Thyroid gland (tissue), 4 donors: Measurements from ENCODE around the gene THSD7A. TPM values are rescaled to one million over a fixed set of nuclear protein-coding genes. Genes with fewer than 3 reads are reported as not detected.

ENCODE experiments used
- DNase-seq, 2 donors: peaks; one replicate each; pipeline ENCODE4 v3.0.0-alpha.2; 2019
- H3K27ac ChIP-seq, 3 donors: fragments of 200-600 bp; sonication (generic); 1 replicate in 2 of 3; 2 replicates in 1 of 3; pipeline ENCODE4 v1.5.1; 2016 to 2019; ENCODE audit warnings: mild to moderate bottlenecking in 1 of 3, moderate library complexity in 1 of 3
- H3K27me3 ChIP-seq: fragments of 200-600 bp; sonication (generic); one replicate; pipeline ENCODE4 v1.5.1; 2019
- H3K36me3 ChIP-seq, 2 donors: fragments of 200-600 bp; sonication (generic); one replicate each; pipeline ENCODE4 v1.5.1; 2016 to 2019
- H3K4me1 ChIP-seq, 2 donors: fragments of 200-600 bp; sonication (generic); one replicate each; pipeline ENCODE4 v1.5.1; 2017 to 2019
- H3K4me3 ChIP-seq, 3 donors: fragments of 200-600 bp; sonication (generic); replicated peaks in 1 of 3; 1 replicate in 2 of 3; 2 replicates in 1 of 3; pipeline ENCODE4 v1.5.1; 2016; ENCODE audit warnings: mild to moderate bottlenecking in 1 of 3
- H3K9me3 ChIP-seq: fragments of 200-600 bp; sonication (generic); one replicate; pipeline ENCODE4 v1.5.1; 2017
- POLR2A ChIP-seq, 2 donors: fragments of 450-650 bp; IDR thresholded peaks; one replicate each; pipeline ENCODE4 v1.6.1; 2017; ENCODE audit warnings: antibody characterized with exemption in 2 of 2, mild to moderate bottlenecking in 2 of 2, moderate library complexity in 1 of 2
- WGBS, 2 donors: methylation state at CpG; one replicate each; pipeline ENCODE4 v1.1.5; 2017; 5-methylcytosine and 5-hydroxymethylcytosine counted together
- intact Hi-C: fragments of 100-400 bp; cut with DNase I; formaldehyde crosslinking; loops from one replicate; pipeline ENCODE4 v1.15.1; 2023
- total RNA-seq, 4 donors: library from RNA; depleted of rRNA; stranded (reverse); fragments of >200 nt; gene quantifications; one replicate each; pipeline ENCODE4 v1.2.3, GENCODE V29; 2016
- TF ChIP-seq, protein P1 (sequence below), 6 experiments: fragments of 200-600 bp in 3 of 6; fragments of 450-650 bp in 3 of 6; sonication (generic) in 3 of 6; IDR thresholded peaks; one replicate each; pipeline ENCODE4 v1.5.1; 2016 to 2019; ENCODE audit warnings: antibody characterized with exemption in 6 of 6, mild to moderate bottlenecking in 2 of 6, inconsistent platforms in 1 of 6, moderate library complexity in 1 of 6

The THSD7A gene
- total RNA-seq, 4 donors from 2014 or later, result 4.2 to 6.1 (median 5.8) TPM

DNA sequence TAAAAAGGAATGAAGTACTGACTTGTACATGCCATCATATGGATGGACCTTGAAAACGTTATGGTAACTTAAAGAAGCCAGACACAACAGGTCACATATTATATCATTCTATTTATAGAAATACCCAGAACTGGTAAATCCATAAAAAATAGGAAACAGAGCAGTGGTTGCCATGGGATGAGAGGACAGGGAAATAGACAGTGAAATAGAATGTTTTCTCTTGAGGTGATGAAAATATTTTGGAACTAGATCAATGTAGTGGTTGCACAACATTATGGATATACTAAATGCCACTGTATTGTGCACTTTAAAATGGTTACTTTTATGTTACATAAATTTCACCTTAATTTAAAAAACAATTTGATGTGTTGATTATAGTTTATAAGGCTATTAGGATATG, 318.5 kb downstream of the THSD7A start:
- H3K4me1 ChIP-seq, result no peaks in the 10 kb centered on the region

DNA sequence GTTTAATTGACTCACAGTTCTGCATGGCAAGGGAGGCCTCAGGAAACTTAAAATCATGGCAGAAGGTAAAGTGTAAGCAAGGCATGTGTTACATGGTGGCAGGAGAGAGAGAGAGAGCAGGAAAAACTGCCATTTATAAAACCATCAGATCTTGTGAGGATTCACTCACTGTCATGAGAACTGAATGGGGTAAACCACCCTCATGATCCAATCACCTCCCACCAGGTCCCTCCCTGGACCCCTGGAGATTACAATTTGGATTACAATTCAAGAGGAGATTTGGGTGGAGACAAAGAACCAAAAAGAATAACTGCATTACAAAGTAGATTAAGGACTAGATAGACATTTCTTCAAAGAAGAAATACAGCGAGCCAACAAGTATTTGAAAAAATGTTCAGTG, 324.1 kb downstream of the THSD7A start:
- Histone ChIP-seq H3K27me3 (no peaks in the 10 kb centered on the region), H3K4me3 (no peak overlapping the region), H3K4me1 (no peaks in the 10 kb centered on the region), H3K27ac (no peak overlapping the region), H3K9me3 (no peaks in the 10 kb centered on the region), H3K36me3 (no peaks in the 10 kb centered on the region)
- intact Hi-C loops, result no loop called here
- TF ChIP-seq, protein P1, sequence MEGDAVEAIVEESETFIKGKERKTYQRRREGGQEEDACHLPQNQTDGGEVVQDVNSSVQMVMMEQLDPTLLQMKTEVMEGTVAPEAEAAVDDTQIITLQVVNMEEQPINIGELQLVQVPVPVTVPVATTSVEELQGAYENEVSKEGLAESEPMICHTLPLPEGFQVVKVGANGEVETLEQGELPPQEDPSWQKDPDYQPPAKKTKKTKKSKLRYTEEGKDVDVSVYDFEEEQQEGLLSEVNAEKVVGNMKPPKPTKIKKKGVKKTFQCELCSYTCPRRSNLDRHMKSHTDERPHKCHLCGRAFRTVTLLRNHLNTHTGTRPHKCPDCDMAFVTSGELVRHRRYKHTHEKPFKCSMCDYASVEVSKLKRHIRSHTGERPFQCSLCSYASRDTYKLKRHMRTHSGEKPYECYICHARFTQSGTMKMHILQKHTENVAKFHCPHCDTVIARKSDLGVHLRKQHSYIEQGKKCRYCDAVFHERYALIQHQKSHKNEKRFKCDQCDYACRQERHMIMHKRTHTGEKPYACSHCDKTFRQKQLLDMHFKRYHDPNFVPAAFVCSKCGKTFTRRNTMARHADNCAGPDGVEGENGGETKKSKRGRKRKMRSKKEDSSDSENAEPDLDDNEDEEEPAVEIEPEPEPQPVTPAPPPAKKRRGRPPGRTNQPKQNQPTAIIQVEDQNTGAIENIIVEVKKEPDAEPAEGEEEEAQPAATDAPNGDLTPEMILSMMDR (IDR thresholded peaks at IDR 0.05), result no peak
- TF ChIP-seq POLR2A (IDR thresholded peaks at IDR 0.05), result no peak
- no peak for DNase-seq
- 94 to 98% methylated on average over 1 of the region's 1 CpG for WGBS, 2 donors

More for the DNA sequence above, 318.5 kb downstream of the THSD7A start:
- Histone ChIP-seq H3K4me3 (no peak overlapping the region), H3K27ac (no peak overlapping the region), H3K27me3 (no peaks in the 10 kb centered on the region), H3K36me3 (no peaks in the 10 kb centered on the region), H3K9me3 (no peaks in the 10 kb centered on the region)
- TF ChIP-seq POLR2A (IDR thresholded peaks at IDR 0.05), result no peak
- TF ChIP-seq, protein P1 (IDR thresholded peaks at IDR 0.05), result no peak
- intact Hi-C loops, result no loop called here
- 68 to 69% methylated on average over 1 of the region's 1 CpG for WGBS, 2 donors
- no peak for DNase-seq

DNA sequence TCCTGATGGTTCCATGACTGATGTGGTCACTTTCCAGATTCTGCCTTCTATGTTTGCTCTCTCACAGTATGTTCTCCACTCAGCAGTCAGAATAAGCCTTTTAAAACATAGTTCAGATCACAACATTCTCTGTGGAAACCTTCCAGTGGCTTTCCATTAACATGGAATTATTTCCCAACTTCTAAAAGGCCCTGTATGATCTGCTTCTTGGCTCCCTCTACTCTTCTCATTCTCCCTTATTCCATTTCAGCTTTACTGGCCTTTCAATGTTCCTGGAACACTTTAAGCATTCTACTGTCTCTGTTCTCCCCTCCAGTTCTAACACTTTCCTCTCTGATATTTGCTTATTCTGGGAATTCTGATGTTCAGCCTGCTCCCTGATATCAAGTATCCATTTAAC, 325.6 kb downstream of the THSD7A start:
- intact Hi-C loops, result no loop called here
- no peak for TF ChIP-seq POLR2A (IDR thresholded peaks at IDR 0.05)
- TF ChIP-seq, protein P1 (IDR thresholded peaks at IDR 0.05), result no peak
- no peaks in the 10 kb centered on the region for H3K36me3 ChIP-seq
- no peak overlapping the region for H3K4me3 ChIP-seq
- no peaks in the 10 kb centered on the region for H3K27me3 ChIP-seq
- H3K27ac ChIP-seq, result no peak overlapping the region
- no peaks in the 10 kb centered on the region for H3K4me1 ChIP-seq
- no peaks in the 10 kb centered on the region for H3K9me3 ChIP-seq
- DNase-seq, result no peak

DNA sequence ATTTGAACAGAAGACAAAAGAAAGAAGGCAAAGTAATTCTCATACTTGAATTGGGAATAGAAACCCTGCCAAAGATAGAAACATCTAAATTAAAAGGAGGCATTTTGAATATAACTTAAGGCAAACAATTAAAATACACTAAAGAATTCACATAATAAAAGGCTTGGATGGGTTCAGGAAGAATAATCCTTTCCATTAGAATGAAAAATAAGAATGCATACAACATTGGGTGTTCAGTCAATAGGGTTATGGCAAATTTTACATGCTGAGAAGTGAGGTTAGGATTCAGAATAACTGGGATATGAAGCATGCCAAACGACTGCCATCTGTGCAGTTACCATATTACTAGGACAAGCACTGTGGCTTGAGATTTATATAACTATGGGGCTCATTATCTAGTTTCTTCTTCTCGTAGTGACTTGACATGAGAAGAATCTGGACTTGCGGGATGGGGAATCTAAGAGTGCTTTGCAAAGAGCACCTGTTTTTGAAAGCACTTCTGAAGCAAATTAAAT, 326.5 kb downstream of the THSD7A start:
- Histone ChIP-seq H3K9me3 (no peaks in the 10 kb centered on the region), H3K36me3 (no peaks in the 10 kb centered on the region), H3K4me1 (no peaks in the 10 kb centered on the region), H3K4me3 (no peak overlapping the region), H3K27ac (no peak overlapping the region), H3K27me3 (no peaks in the 10 kb centered on the region)
- TF ChIP-seq, protein P1 (IDR thresholded peaks at IDR 0.05), result no peak
- no peak for TF ChIP-seq POLR2A (IDR thresholded peaks at IDR 0.05)
- WGBS, 2 donors, result 87 to 92% methylated on average over 3 of the region's 3 CpGs
- intact Hi-C loops, result no loop called here
- no peak for DNase-seq

DNA sequence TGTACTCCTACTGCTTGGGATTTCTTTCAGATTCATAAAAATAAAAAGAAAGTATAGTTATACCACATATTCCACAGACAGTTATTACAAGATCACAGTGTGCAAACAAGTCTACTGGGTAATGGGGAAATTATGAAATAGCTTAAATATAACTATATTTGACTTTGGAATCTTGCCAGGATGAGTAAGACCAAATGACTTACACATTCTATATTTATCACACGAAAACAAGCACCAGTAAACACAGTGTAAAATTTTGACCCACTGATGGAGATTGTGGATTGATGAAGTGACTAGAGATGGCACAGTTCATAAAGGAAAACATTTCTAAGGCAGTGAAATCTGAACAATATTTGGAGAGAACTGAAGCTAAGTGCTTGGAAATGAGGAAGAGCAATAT, 339.7 kb downstream of the THSD7A start:
- intact Hi-C loops, result no loop called here
- H3K36me3 ChIP-seq, result no peaks in the 10 kb centered on the region
- 62 to 69% methylated on average over 1 of the region's 1 CpG for WGBS, 2 donors
- H3K4me1 ChIP-seq, result no peaks in the 10 kb centered on the region
- no peak for DNase-seq
- no peak overlapping the region for H3K4me3 ChIP-seq
- H3K27ac ChIP-seq, result no peak overlapping the region
- H3K27me3 ChIP-seq, result no peaks in the 10 kb centered on the region
- no peaks in the 10 kb centered on the region for H3K9me3 ChIP-seq
- no peak for TF ChIP-seq POLR2A (IDR thresholded peaks at IDR 0.05)
- TF ChIP-seq, protein P1 (IDR thresholded peaks at IDR 0.05), result no peak
